Ovary (tissue), 9 donors: Measurements from ENCODE around the gene GRPR. TPM values are rescaled to one million over a fixed set of nuclear protein-coding genes. Genes with fewer than 3 reads are reported as not detected.

ENCODE experiments used
- DNase-seq, 5 donors: peaks; one replicate each; pipeline ENCODE4 v3.0.0-alpha.2; 2019 to 2020
- H3K27ac ChIP-seq, 2 donors: fragments of 200-600 bp; one replicate each; pipeline versions ENCODE4 v1.5.1 to v1.8.0; 2019 to 2022
- H3K27me3 ChIP-seq: fragments of 200-600 bp; one replicate; pipeline ENCODE4 v1.8.0; 2022
- H3K36me3 ChIP-seq: fragments of 200-600 bp; sonication (generic); one replicate; pipeline ENCODE4 v1.5.1; 2019
- H3K4me1 ChIP-seq: one replicate; pipeline ENCODE4 v1.8.1; 2013; ENCODE audit warnings: mild to moderate bottlenecking, moderate library complexity; ENCODE audit not compliant: insufficient read depth
- H3K4me3 ChIP-seq: fragments of 200-600 bp; sonication (generic); one replicate; pipeline ENCODE4 v1.5.1; 2017
- H3K9me3 ChIP-seq, 2 donors: fragments of 200-600 bp in 1 of 2; sonication (generic) in 1 of 2; one replicate each; pipeline versions ENCODE4 v1.5.1 to v1.8.1; 2013 to 2019; ENCODE audit warnings: mild to moderate bottlenecking in 1 of 2, moderate library complexity in 1 of 2
- CTCF ChIP-seq, 3 donors: fragments of 450-650 bp in 2 of 3; fragments of 200-600 bp in 1 of 3; IDR thresholded peaks; one replicate each; pipeline versions ENCODE4 v1.5.1 to v1.8.0; 2016 to 2022; ENCODE audit warnings: antibody characterized with exemption in 3 of 3, mild to moderate bottlenecking in 1 of 3
- EP300 ChIP-seq: sonication (generic); formaldehyde crosslinking; IDR thresholded peaks from one replicate; pipeline ENCODE4 v1.6.1; 2017; ENCODE audit warnings: antibody characterized with exemption
- POLR2A ChIP-seq: fragments of 450-650 bp; IDR thresholded peaks from one replicate; pipeline ENCODE4 v1.6.1; 2017; ENCODE audit warnings: antibody characterized with exemption, mild to moderate bottlenecking, moderate library complexity
- WGBS, 3 donors: extraction: QIAGEN DNeasy Blood & Tissue Kit in 1 of 3; methylation state at CpG; one replicate each; pipeline versions ENCODE4 v1.1.5 to v1.1.7; 2013 to 2017; 5-methylcytosine and 5-hydroxymethylcytosine counted together
- intact Hi-C, 4 donors: fragments of 100-400 bp; cut with DNase I; formaldehyde crosslinking; loops; one replicate each; pipeline versions ENCODE4 v1.11.0 to v1.15.1; 2022 to 2023
- polyA plus RNA-seq, 2 donors: library from polyadenylated mRNA; stranded (reverse); fragments of 200-250 nt in 1 of 2; fragments of 350-450 nt in 1 of 2; fragmentation: Illumina TruSeq in 1 of 2; extraction: RNeasy Lipid Tissue Mini Kit (QIAGEN cat#74804) in 1 of 2; gene quantifications; one replicate each; pipeline ENCODE4 v1.2.3, GENCODE V29; 2013 to 2014
- total RNA-seq, 7 donors: library from RNA; depleted of rRNA in 2 of 7; stranded (reverse); fragments of >200 nt in 2 of 7; fragmentation: NEBNext Ultra II Directional in 3 of 7; extraction: Animal tissue kit (Norgen Biotek cat#: 25700) in 3 of 7; gene quantifications; one replicate each; pipeline versions ENCODE4 v1.1.0 to v1.2.4, GENCODE V29; 2016 to 2023
- donor health status: DM: no; HTN: no; CAD: no; lungs with moderate emphysema.
- donor health status: DM: no; HTN: no; CAD: no.
- donor health status: Bipolar disorder and iron deficiency.
- donor health status: DM: yes; HTN: yes; CAD: no.
- donor health status: DM: no; HTN: no; CAD: no.
- donor health status: DM: yes; HTN: yes; CAD: no.

GRPR gene
- total and polyA plus RNA-seq, 9 donors: 0.05 to 0.13 (median 0.08) TPM; not detected in 6

- no peak for DNase-seq
- no peak for TF ChIP-seq EP300
- TF ChIP-seq POLR2A: no peak
- TF ChIP-seq CTCF (IDR thresholded peaks at IDR 0.05): no peak
- Histone ChIP-seq H3K27me3 (no peaks in the 10 kb centered on the region), H3K9me3 (no peaks in the 10 kb centered on the region), H3K4me1 (no peaks in the 10 kb centered on the region), H3K4me3 (no peak overlapping the region), H3K27ac (no peak overlapping the region), H3K36me3 (no peaks in the 10 kb centered on the region)
- intact Hi-C loops: no loop called here
- WGBS, 3 donors: 52 to 60% (median 58%) methylated on average over 5 of the region's 5 CpGs
Measured at GRCh38 chrX:16125520-16126149, 2.3 kb downstream of the GRPR start.

- intact Hi-C loops: no loop called here
- WGBS, 3 donors: 45 to 51% (median 45%) methylated on average over 2 of the region's 2 CpGs
- Histone ChIP-seq H3K36me3 (no peaks in the 10 kb centered on the region), H3K4me1 (no peaks in the 10 kb centered on the region), H3K27ac (no peak overlapping the region), H3K27me3 (no peaks in the 10 kb centered on the region), H3K4me3 (no peak overlapping the region), H3K9me3 (no peaks in the 10 kb centered on the region)
- TF ChIP-seq EP300: no peak
- TF ChIP-seq CTCF (IDR thresholded peaks at IDR 0.05): no peak
- no peak for TF ChIP-seq POLR2A
- no peak for DNase-seq
Measured at GRCh38 chrX:16130707-16131106, 7.3 kb downstream of the GRPR start.

- no peaks in the 10 kb centered on the region for H3K27me3 ChIP-seq
- no peak overlapping the region for H3K27ac ChIP-seq
- DNase-seq: no peak
- H3K36me3 ChIP-seq: no peaks in the 10 kb centered on the region
- 50 to 60% (median 51%) methylated on average over 1 of the region's 1 CpG for WGBS, 3 donors
- no peak overlapping the region for H3K4me3 ChIP-seq
- TF ChIP-seq POLR2A: no peak
- no peak for TF ChIP-seq EP300
- TF ChIP-seq CTCF (IDR thresholded peaks at IDR 0.05): no peak
- H3K4me1 ChIP-seq: no peaks in the 10 kb centered on the region
- H3K9me3 ChIP-seq: no peaks in the 10 kb centered on the region
- intact Hi-C loops: no loop called here
Measured at GRCh38 chrX:16134936-16135335, 11.6 kb downstream of the GRPR start.

- no peak overlapping the region for H3K27ac ChIP-seq
- no peak for TF ChIP-seq CTCF (IDR thresholded peaks at IDR 0.05)
- no peak for TF ChIP-seq EP300
- no peak for TF ChIP-seq POLR2A
- 66 to 71% (median 69%) methylated on average over 2 of the region's 2 CpGs for WGBS, 3 donors
Measured at GRCh38 chrX:16136080-16136479, 12.7 kb downstream of the GRPR start.

More at GRCh38 chrX:16136080-16136479, 12.7 kb downstream of the GRPR start:
- no peak for DNase-seq
- Histone ChIP-seq H3K9me3 (no peaks in the 10 kb centered on the region), H3K27me3 (no peaks in the 10 kb centered on the region), H3K4me1 (no peaks in the 10 kb centered on the region), H3K36me3 (no peaks in the 10 kb centered on the region), H3K4me3 (no peak overlapping the region)
- intact Hi-C loops: no loop called here
